Kidney (tissue), 14 donors: ENCODE data around the gene CCNK. TPM values are rescaled to one million over a fixed set of nuclear protein-coding genes. Genes with fewer than 3 reads are reported as not detected.

Experiments used
- DNase-seq, 5 donors: peaks; one replicate each; pipeline ENCODE4 v3.0.0-alpha.2; 2013 to 2020
- FAIRE-seq: peaks from 2 replicates; lab custom pipeline; 2012; peaks lifted over from hg19 to GRCh38; lab: Jason Lieb, UNC
- H3K27ac ChIP-seq, 2 donors: one replicate each; pipeline ENCODE4 v1.7.0; 2013; ENCODE audit warnings: low read depth in 2 of 2, low read length in 2 of 2, inconsistent platforms in 1 of 2
- H3K27me3 ChIP-seq: one replicate; pipeline ENCODE4 v1.7.1; 2013; ENCODE audit warnings: low read length, inconsistent platforms; ENCODE audit not compliant: control insufficient read depth, insufficient read depth
- H3K36me3 ChIP-seq, 3 donors: one replicate each; pipeline versions ENCODE4 v1.7.0 to v1.7.1; 2013; ENCODE audit warnings: low read length in 3 of 3, control low read depth in 1 of 3, inconsistent platforms in 1 of 3; ENCODE audit not compliant: insufficient read depth in 3 of 3, control insufficient read depth in 2 of 3
- H3K4me1 ChIP-seq, 3 donors: one replicate each; pipeline versions ENCODE4 v1.7.0 to v1.7.1; 2013; ENCODE audit warnings: low read length in 3 of 3, inconsistent platforms in 1 of 3, low read depth in 1 of 3; ENCODE audit not compliant: control insufficient read depth in 2 of 3, insufficient read depth in 2 of 3
- H3K4me3 ChIP-seq, 3 donors: one replicate each; pipeline versions ENCODE4 v1.7.0 to v1.8.1; 2013; ENCODE audit warnings: low read length in 3 of 3, control low read depth in 1 of 3, inconsistent platforms in 1 of 3
- H3K9ac ChIP-seq, 3 donors: one replicate each; pipeline versions ENCODE4 v1.7.0 to v1.7.1; 2013; ENCODE audit warnings: low read length in 3 of 3, control low read depth in 1 of 3, inconsistent platforms in 1 of 3
- H3K9me3 ChIP-seq, 3 donors: one replicate each; pipeline versions ENCODE4 v1.7.0 to v1.7.1; 2013; ENCODE audit warnings: low read length in 3 of 3, control low read depth in 1 of 3, inconsistent platforms in 1 of 3; ENCODE audit not compliant: control insufficient read depth in 2 of 3, insufficient read depth in 1 of 3
- intact Hi-C: fragments of 100-400 bp; cut with DNase I; formaldehyde crosslinking; loops from one replicate; pipeline ENCODE4 v1.11.1; 2022
- polyA plus RNA-seq: library from polyadenylated mRNA; stranded (reverse); fragments of 350-450 nt; fragmentation: Illumina TruSeq; extraction: RNeasy Lipid Tissue Mini Kit (QIAGEN cat#74804); gene quantifications from one replicate; pipeline ENCODE4 v1.2.3, GENCODE V29; 2014; ENCODE audit warnings: low read depth, low replicate concordance; ENCODE audit not compliant: insufficient read depth
- total RNA-seq: library from RNA; stranded (reverse); fragmentation: NEBNext Ultra II Directional; extraction: Animal tissue kit (Norgen Biotek cat#: 25700); gene quantifications from one replicate; pipeline ENCODE4 v1.2.1, GENCODE V29; 2021
- TF ChIP-seq, protein P1 (sequence below): IDR thresholded peaks from 3 replicates; pipeline ENCODE4 v1.5.1; 2012; ENCODE audit warnings: mild to moderate bottlenecking, moderate library complexity, borderline replicate concordance; ENCODE audit not compliant: insufficient read depth; ENCODE audit errors: extremely low read depth
- donor health status: control.
- donor health status: control.
- donor health status: control.
- donor health status: control.
- donor health status: control.
- donor health status: DM: yes; HTN: yes; CAD: no.
- donor health status: Normal renal cell carcinoma (clear cell type).

CCNK gene
- total and polyA plus RNA-seq, 2 donors from 2014 or later = 12.8 to 40.6 TPM

DNA sequence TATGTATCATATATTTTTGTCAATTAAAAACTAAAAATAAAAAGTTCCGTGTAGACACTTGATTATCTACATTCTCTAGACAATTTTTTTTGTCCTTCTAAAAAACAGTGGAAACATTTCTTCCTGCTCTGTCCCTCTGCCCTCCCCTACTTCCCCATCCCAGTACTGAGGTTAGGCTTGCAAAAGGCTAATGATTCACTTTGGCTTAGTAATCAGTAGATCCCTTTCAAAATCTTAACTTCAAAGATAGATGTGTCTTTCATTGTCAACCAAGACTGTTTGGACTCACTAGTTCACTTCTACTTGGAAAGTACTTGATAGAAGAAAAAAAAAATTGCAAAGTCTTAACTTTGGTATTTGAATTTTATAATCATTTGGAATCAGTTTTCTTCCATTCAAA is 4.3 kb upstream of the CCNK start:
- Histone ChIP-seq H3K27ac (no peak overlapping the region), H3K4me3 (no peak overlapping the region), H3K4me1 (peaks cover 0 to 19% (median 13%) of the 10 kb centered on the region in 3 donors), H3K36me3 (no peaks in the 10 kb centered on the region), H3K9ac (no peak overlapping the region), H3K27me3 (no peaks in the 10 kb centered on the region), H3K9me3 (no peaks in the 10 kb centered on the region)
- peak in 1 of 5 donors; percentile 15 for DNase-seq
- no peak for FAIRE-seq
- TF ChIP-seq, protein P1, sequence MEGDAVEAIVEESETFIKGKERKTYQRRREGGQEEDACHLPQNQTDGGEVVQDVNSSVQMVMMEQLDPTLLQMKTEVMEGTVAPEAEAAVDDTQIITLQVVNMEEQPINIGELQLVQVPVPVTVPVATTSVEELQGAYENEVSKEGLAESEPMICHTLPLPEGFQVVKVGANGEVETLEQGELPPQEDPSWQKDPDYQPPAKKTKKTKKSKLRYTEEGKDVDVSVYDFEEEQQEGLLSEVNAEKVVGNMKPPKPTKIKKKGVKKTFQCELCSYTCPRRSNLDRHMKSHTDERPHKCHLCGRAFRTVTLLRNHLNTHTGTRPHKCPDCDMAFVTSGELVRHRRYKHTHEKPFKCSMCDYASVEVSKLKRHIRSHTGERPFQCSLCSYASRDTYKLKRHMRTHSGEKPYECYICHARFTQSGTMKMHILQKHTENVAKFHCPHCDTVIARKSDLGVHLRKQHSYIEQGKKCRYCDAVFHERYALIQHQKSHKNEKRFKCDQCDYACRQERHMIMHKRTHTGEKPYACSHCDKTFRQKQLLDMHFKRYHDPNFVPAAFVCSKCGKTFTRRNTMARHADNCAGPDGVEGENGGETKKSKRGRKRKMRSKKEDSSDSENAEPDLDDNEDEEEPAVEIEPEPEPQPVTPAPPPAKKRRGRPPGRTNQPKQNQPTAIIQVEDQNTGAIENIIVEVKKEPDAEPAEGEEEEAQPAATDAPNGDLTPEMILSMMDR = no peak
- intact Hi-C loops = no loop called here

GRCh38 chr14:99478128-99478527 is 3.1 kb upstream of the CCNK start:
- no peaks in the 10 kb centered on the region for H3K9me3 ChIP-seq
- FAIRE-seq (no peak), DNase-seq (no peak)
- TF ChIP-seq, protein P1 = no peak
- H3K9ac ChIP-seq = peak overlapping the region in 1 of 3 donors; percentile 25
- peaks cover 0 to 23% (median 20%) of the 10 kb centered on the region in 3 donors for H3K4me1 ChIP-seq
- H3K27ac ChIP-seq = no peak overlapping the region
- intact Hi-C loops = no loop called here
- no peaks in the 10 kb centered on the region for H3K36me3 ChIP-seq
- no peaks in the 10 kb centered on the region for H3K27me3 ChIP-seq
- peak overlapping the region in 2 of 3 donors; percentile 75 to 80 for H3K4me3 ChIP-seq

- DNase-seq (peak in 2 of 5 donors; percentile 49 to 62), FAIRE-seq (no peak)
- H3K4me1 ChIP-seq = peaks cover 0 to 24% (median 23%) of the 10 kb centered on the region in 3 donors
- intact Hi-C loops = no loop called here
- H3K36me3 ChIP-seq = no peaks in the 10 kb centered on the region
- peak overlapping the region; percentile 80 to 85 for H3K27ac ChIP-seq
- no peaks in the 10 kb centered on the region for H3K27me3 ChIP-seq
- peak overlapping the region; percentile 70 to 80 (median 75) for H3K4me3 ChIP-seq
- H3K9me3 ChIP-seq = no peaks in the 10 kb centered on the region
- H3K9ac ChIP-seq = peak overlapping the region; percentile 39 to 75 (median 48)
- TF ChIP-seq, protein P1 = no peak
Measured at GRCh38 chr14:99479160-99479905, 1.9 kb upstream of the CCNK start.
